ENCODE results near the gene C17orf50.

C17orf50 gene

DNA sequence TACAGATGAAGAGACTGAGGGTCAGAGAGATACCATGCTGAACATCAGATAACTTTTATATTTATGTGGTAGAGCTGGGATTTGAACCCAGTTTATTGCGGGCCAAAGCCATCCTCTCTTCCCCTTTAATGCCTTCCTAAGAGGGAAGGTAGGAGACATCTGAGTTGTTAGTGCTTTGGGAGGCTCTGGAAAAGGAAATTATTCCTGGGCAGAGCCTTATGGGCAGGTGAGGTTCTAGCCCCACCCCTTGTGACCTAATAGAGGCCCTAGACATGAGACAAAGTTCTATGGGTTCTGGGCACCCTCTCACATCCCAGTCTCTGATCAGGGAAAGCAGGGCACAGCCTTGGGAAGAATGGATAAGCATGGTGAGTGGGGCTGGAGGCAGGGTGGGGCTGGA is at the start of gene C17orf50:
Gene C17orf50, plus strand, starts transcription at position 301 of the 400 bp plus-strand sequence. Its CDS starts 55 bp downstream, at position 356.
- DNase-seq (ENCODE audit: low read depth in 2 of 2): no peak

DNA sequence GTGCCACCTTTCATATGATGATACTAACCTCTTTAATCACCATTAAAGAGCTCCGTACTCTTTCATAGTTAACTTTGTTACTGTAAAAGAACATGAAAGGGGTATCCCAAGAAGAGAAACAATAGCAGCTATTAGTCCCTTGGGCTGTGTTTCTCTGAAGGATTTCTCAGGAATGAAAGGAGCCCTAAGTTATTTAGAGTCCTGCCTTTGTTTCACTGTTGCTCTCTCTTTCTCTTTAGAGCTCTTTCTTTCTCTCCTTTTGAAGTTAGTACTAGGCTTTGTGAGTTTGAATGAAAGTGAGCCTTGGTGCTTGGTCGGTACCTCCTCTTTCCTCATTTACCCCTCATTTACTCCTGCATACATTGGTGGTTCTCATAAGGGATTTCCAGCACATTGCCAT is 49.7 kb upstream of the C17orf50 start:
- DNase-seq (ENCODE audit: low read depth in 2 of 2): no peak

DNA sequence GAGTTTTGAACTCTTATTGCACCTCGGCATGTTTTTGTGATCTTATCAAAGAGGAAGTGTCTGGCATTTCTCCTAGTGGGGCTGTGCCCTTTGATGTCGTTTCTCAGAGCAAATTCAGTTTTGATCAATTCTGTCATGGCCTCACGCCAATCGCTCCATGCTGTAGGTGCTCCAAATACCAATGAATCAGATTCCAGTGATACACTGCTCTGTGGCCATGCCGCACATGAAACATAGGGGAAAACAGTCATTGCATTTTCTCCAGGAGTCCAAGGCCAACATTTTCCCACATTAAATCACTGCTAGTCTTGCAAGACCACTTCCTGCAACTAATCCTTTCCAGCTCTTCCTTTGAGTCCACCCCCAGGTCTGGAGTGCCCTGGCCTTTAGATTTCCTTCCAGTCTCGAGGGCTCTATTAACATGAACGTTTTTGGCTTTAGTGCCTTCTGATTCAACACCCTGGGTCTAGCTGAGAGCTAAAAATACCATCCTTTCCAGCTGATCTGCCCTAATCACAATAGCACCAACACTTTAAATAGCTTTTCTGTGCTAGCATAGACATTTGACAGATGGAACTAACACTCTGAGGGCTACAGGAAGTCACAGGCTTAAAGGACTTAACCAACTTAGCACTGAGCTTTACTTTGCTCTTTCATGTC is 47.5 kb upstream of the C17orf50 start:
- no peak for DNase-seq (ENCODE audit: low read depth in 2 of 2)

DNA sequence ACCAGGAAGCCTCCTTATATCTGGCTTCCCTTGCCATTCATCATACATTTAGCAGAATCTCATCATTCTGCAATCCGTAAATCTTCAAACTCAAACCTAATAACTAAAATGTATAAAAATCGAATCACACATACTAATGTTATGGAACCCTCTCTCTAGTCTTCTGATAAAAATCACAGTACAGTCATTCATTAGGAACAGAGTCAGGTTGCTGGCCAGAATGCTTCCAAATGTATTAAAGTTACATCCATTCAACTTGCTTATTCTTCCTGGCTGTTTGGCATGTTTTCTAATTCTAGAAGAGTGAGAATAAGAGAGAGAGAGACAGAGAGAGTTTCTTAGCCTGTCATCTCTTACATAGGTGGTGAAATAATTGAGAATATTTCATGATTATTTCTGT is 45.7 kb upstream of the C17orf50 start:
- no peak for DNase-seq (ENCODE audit: low read depth in 2 of 2)

DNA sequence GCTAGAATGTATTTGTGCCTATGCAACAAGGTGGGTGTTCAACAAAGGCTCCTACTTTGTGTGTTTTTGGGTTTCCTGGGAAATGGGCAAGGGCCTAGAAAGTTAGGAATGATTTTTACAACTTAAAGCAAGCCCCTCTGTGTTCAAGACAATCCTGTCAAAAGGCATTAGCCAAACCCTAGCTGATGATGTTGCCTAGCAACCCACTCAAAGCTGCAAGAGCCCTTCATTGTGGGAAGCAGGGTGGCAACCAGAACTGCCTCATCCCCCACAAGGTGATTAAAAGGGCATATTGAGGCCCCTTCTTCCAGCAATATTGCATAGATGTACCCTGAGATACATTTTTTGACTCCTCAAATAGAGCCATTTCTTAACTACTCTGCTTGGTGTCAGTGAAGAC is 45.3 kb upstream of the C17orf50 start:
- DNase-seq (ENCODE audit: low read depth in 2 of 2): no peak

DNA sequence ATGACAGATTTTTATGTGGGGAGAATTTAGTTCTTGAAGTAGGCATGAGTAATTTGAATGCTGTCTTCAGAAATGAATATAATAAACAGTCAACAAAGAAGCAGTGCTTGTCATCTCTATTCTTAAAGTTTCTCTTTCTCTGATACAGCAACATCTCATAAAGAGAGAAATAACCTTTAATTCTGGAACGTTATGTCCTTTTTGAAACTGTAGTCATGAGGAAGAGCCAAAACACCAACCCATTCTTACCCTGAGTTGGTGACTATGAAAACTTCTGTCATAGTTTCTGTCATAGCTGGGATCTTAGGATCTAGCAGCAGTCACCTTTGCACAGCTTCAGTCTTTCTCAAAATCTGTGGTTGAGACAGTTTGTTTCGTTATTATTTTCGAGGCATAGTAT is 44.5 kb upstream of the C17orf50 start:
- DNase-seq (ENCODE audit: low read depth in 2 of 2): no peak

DNA sequence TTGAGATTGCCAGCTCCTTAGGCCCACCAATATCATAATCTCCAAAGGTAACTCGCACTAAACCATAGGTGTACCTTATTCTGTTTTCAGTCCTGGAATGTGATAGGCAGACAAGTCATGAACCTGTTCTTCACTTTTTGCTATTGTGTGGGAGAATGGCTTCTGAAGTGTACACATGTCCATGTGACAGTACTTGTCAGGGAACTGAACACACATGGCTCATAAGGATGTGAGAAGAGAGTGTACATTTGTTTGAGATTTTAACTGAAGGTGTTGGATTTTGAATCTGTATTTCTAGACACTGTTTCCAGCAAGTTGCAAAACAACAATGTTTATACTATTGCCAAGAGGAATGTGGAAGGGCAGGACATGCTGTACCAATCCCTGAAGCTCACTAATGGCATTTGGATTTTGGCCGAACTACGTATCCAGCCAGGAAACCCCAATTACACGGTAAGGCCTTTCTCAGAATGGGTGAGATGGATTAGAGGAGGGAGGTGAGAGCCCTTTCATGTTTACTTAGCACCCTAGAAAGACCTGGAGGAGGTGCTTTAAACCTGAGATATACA is 43.7 kb upstream of the C17orf50 start:
- no peak for DNase-seq (ENCODE audit: low read depth in 2 of 2)

DNA sequence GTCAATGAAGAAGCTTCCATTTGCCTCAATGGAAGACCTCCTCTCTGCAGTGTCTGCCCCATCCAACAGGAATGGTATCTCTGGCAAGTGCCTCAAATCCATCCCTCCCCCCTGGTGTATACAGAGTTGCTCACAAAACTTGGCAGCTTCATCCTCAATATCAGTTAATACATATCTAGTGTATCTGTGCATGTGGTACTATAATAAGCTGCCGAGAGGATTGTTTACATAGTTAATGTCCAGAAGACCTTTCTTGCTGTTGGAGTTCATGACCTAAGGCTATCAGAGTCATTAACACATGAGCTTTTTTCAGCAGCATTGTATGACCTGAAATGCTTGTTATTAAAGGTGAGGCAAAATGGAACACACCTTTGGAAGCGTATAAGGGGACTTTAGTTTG is 43.2 kb upstream of the C17orf50 start:
- DNase-seq (ENCODE audit: low read depth in 2 of 2): no peak

DNA sequence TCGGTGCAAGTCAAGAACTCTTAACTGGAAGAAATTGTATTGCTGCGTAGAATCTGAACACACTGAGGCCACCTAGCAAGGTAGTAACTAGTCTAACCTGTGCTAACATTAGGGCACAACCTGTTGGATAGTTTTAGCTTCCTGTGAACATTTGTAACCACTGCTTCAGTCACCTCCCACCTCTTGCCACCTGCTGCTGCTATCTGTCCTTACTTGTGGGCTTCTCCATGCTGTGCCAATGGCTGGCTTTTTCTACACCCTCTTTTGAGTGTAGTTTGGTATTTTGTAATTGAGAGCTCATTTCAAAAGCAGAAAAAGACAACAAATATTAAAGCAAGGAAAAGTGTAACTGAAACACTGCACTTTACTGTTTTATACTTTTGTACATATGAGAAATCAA is 37.0 kb upstream of the C17orf50 start:
- no peak for DNase-seq (ENCODE audit: low read depth in 2 of 2)

DNA sequence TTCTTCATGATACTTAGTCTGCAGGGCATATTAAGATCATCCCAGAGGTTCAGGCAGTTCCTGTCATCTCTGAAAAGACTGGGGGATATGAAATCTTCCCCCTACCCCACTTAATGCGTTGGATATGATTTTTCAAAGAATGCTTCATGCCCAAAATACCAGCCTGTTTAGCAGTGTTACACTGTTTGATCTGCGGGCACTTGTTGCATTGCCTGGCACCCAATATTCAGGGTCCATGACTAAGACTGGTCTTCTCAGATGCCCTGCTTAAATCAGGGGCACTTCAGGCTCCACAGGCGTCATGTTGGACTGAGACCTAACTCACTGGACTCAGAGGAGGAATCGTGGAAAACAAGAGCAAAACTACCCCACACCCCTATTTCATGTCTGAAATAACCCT is 35.6 kb upstream of the C17orf50 start:
- no peak for DNase-seq (ENCODE audit: low read depth in 2 of 2)

DNA sequence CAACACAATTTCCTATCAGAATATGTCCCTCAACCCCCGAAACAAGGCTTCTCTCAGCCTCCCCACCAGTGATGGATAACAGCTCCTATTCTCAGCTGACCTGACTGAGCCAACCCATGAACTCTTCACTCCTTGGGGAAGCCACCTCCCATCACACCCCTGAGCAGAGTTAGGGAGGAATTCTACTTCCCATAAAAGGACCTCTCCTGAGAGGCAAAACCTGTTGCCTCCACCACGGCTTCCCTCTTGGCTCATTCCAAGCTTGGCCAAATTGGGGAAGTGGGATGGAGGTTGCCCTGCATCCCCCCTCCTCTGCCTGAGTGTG is 34.9 kb upstream of the C17orf50 start:
- DNase-seq (ENCODE audit: low read depth in 2 of 2): no peak

DNA sequence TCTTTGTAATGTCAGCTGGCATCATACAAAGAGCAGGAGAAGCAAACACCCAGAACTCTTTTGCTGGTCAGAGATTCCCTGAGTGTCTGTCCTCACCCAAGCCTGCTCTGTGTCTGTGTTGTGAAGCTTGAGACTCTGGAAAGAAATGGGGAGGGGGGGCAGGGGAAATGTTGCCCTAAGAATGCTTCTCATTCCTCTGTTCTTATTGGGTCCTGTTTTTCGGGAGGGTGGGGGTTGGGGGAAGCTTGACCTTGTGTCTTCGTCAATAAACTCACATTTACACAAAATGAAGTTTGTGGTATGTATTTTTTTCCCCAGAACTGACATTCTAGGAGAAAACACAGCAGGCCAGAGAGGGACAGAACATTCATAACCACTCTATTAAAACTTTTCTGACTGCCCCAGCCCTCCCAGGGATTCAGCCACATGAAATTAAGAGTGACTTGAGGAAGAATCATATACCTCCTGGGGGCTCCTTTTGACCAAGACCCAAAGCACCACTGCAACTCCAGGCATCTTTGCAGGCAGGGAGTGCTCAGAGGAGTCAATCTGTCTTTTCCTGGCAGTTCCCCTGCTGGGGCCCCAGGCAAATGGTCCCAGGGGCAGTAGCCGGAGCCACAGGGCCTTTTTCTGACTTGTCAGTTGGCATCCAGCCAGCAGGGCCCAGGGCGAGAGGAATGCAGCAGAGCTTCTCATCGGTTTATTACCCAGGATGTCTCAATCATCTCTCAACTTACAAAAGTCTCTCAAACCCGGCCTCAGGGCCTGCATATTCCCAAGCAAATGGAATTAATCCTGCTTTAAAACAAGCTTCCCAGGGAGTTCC is 34.3 kb upstream of the C17orf50 start:
- DNase-seq (ENCODE audit: low read depth in 2 of 2): no peak

DNA sequence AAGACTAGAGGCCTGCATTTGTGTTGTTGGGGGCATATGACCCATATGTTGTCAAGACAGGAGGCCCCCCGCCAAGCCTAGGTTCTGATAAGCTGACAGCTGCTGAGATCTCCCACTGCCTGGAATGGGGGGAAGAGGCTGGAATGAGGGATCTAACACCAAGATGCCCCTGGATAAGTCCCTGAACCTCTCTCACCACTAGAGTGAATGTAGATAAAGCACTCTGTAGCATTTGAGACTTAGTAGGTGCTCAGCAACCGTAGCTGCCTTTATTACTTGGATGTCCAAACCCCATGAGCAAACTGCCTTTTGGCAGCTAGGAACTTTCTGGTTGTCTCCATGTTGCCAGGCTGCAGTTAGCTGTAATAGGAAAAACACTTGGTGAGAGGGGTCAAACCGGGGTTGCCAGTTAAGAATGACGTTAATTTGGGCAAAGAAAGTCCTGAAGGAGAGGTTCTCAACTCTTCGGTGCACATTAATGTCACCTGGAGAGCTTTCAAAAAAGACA is 33.7 kb upstream of the C17orf50 start:
- DNase-seq (ENCODE audit: low read depth in 2 of 2): no peak

DNA sequence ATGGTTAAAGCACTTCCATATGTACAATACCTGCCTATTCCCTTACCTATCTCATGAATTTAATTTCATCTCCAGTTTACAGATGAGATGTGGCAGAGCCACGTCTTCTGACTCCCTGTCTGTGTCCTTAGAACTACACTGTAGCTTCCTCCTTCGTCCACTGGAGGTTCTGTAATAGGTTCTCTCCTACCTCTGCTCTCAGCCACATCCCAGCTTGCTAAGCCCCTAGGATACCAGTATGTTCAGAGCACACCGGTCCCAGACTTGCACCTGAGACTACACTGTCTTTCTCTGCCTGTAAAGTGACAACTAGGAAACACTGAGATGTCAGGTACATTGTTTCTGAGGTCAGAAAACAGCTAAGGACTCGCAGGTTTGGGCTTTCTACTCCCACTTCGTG is 33.1 kb upstream of the C17orf50 start:
- DNase-seq (ENCODE audit: low read depth in 2 of 2): no peak

DNA sequence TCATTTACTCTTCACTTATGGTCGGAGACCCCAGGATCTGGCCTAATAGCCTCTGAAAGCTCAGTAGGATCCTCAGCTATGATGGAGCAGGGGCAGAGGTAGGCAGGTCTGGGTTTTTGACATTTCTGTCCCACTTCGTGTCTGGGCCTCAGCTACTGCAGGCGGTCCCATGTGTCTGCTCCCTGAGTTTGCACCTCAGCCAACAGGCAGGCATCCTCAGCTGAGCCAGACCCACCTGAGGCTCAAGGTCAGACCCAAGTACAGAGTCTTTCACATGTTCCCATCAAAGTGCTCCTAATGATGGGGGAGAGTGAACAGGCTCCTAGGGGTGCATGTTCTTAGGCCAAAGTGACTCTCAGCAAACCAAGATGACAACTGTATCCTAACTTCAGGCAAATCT is 32.1 kb upstream of the C17orf50 start:
- no peak for DNase-seq (ENCODE audit: low read depth in 2 of 2)

DNA sequence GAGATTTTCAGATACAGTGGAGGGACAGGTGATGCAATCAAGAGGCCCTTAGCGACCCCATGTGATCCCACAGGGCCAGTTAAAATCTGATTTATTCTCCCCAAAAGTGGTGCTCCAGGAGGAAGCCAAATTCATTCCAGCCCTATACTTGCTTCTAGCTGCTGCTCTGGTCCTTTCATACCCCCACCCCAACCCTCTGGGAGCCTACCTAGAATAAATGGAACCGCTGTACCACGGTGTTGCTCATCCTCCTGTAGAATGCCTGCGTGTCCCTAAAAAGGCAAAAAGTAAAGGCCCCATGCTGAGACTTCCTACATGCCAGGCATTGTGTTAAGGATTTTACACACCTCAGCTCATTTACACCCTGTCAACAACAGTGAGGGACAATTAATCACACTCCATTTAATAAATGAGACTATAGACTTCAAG is 31.3 kb upstream of the C17orf50 start:
- no peak for DNase-seq (ENCODE audit: low read depth in 2 of 2)

DNA sequence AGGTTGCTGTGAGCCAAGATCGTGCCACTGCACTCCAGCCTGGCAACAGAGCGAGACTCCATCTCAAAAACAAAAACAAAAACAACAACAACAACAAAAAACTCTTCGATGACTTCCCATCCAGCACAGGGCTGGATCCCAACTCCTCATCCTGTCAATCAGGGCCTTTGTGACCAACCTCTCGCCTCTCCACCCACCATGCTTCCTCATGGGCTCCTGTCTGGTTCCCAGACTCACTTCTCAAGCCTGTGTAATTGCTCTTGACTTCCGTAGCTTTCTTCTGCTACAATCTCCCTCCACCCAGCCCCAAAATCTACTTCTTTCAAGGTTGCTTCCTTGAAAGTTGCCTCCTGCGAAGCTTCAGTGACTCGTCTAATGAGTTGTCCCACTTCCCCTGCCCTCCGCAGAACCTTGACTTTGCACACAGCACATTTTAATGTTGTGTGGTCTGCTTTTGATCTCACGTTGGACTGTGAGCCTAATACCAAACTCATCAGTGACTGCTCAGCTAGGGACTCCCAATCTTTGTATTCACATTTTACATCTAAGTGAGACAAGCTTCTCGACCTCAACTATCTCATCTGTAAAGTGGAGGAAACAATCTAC is 30.2 kb upstream of the C17orf50 start:
- DNase-seq (ENCODE audit: low read depth in 2 of 2): no peak

DNA sequence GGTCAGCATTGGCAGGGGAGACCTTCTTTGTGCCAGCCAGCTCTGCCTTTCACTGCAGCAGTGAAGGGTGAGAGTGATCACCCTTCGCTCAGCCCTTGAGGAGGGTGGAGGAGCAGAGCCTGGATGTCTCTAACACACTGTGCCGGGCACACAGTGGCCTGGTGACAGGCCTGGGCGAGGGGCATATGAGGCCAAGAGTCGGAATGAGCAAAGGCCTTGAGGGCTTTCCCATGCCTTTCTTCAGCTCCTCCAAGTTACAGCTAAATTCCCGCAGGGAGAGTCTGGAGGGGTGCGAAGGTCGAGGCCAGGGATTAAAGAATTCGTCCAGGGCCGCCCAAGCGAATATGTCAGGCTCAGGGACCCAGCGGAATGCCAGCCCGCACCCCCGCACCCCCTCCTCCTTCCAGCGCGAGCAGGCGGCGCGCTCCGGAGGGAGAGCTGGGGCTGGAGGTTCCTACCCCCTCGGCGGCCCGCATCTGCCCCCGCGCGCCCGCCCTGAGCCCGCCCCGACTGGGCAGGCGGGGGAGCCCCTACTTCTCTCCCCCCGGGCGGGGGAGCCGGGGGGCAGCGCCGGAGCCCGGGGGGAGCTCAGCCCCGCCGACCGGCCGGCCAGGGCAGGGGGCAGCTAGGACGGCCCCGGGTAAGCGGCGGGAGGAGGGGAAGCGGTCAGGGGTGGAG is 29.3 kb upstream of the C17orf50 start, which contains the start of gene RASL10B:
Gene RASL10B, plus strand, starts transcription at position 401 of the 678 bp plus-strand sequence. CDS start 3,546 bp downstream, outside the sequence.
- peak in 1 of 2 donors; percentile 35 for DNase-seq (ENCODE audit: low read depth in 2 of 2)

DNA sequence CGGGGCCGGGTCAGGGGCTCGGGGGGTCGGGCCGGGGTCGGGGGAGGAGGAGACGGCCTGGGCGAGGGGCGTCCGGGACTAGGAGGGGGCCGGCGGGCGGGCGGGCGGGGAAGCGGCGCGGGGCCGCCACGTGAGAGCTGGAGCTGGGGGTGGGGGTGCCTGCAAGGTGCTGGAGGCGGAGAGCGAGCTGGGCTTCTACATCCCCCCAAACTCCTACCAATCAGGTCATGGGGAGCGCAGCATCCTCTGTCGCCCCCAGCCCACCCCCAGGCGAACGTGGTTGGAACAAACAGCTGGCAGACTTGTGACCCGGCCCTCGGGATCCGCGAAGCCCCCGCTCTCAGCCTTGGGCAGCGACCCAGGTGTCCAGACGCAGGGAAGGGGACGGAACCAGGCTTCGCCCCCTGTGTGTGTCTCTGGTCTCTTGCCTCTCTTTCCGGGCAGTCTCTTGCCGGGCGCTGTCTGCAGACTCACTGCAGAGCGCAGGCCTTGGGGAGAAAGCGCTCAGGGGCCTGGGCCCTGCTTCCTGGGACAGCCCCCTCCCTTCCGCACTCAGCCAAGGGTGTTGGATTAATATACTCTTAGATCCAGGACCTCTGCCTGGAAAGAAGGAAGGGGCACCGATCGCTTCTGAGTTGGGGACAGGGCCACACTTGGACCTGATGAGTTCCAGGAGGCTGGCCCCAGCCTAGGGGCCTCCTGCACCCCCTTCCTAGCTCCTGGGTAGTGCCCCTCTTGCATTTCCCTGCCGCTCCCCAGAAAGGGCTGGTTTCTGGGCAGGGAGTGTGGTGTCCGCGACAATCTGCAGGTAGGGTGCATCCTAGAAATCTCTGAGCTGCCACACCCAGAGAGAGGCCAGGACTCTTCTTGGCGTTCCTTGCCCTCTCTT is 28.5 kb upstream of the C17orf50 start:
- DNase-seq (ENCODE audit: low read depth in 2 of 2): no peak

DNA sequence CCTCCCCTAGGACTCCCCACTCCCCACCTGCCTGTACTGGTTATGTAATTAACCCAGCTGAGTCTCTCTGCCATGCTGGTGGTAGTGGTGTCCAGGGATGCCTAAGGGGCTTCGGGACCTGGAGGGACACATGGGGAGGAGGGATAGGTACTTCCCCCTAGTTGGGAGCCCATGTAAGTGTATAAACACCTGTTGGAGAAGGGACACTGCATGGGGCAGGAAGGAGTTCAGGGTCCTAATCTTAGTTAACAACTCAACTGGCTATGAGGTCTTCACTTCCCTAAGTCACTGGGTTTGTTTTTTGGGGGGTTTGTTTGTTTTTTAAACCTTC is 27.9 kb upstream of the C17orf50 start:
- DNase-seq (ENCODE audit: low read depth in 2 of 2): no peak

DNA sequence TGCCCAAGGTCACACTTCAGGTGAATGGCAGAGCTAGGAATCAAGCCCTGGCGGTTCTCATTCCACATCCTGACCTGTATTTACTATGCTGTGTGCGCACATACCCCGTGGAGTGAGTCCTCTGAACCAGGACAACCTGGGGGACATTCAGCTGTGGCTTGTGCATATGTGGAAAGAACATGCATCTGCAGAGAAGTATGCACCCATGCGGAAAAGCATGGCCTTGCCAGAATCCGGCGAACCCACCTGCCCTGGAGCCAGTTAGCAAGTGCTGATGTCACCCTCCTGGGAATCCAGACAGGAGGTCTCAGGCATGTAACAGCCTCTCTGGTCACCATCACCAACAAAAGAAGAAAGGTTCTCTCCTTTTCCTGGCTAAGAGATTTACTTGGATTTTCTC is 27.3 kb upstream of the C17orf50 start:
- DNase-seq (ENCODE audit: low read depth in 2 of 2): no peak
